HEK293T (cell line): ENCODE measurements around the gene IL24.

Experiments used
- FOXA1 ChIP-seq: fragments of 450-650 bp; IDR thresholded peaks from 2 replicates; pipeline ENCODE4 v1.6.1; 2016; ENCODE audit warnings: mild to moderate bottlenecking
- LEF1 ChIP-seq: fragments of 450-650 bp; IDR thresholded peaks from 2 replicates; pipeline ENCODE4 v1.6.1; 2017; ENCODE audit warnings: mild to moderate bottlenecking, borderline replicate concordance
- PKNOX1 ChIP-seq: fragments of 450-650 bp; IDR thresholded peaks from 2 replicates; pipeline ENCODE4 v1.6.1; 2016

GRCh38 chr1:206901944-206902343 lies 4.7 kb downstream of the IL24 start:
- TF ChIP-seq LEF1 (no peak), FOXA1 (no peak), PKNOX1 (no peak)
